ENCODE results near the gene INTS6L. TPM values are rescaled to one million over a fixed set of nuclear protein-coding genes. Genes with fewer than 3 reads are reported as not detected.

The INTS6L gene
- total RNA-seq, 4 donors from 2014 or later: 0.19 to 1.6 (median 0.93) TPM

DNA sequence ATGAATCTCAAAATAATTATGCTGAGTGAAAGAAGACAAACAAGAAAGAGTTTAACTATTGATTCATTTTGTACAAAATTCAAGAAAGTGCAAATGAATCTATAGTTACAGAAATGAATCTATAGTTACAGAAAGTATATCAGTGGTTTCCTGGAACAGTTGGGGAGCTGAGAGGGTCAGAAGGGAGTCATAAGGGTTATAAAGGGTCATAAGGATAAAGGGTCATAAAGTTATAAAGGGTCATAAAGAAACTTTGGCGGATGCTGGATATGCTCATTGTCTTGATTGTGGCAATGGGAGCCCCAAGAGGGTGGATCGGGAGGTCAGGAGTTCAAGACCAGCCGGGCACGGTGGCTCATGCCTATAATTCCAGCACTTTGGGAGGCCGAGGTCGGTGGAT is 26.0 kb upstream of the INTS6L start:
- no peak for DNase-seq
- no peak for ATAC-seq
- H3K4me3 ChIP-seq: no peak overlapping the region
- intact Hi-C loops (cut with DNase I; ENCODE audit: low total_unique reads) (no loop called here), in situ Hi-C loops (cut with MboI; ENCODE audit: low sequenced_read_pairs in 4 of 4) (loop anchor here in 1 of 4 donors (25.0 kb wide), 1 partner anchor 93 kb away; no protein-coding TSS in a partner anchor)
- no peaks in the 10 kb centered on the region for H3K4me1 ChIP-seq
- H3K9me3 ChIP-seq: no peaks in the 10 kb centered on the region
- TF ChIP-seq CTCF (IDR thresholded peaks at IDR 0.05 in 4 of 5, conservative IDR thresholded peaks at IDR 0.05 in 1 of 5) (no peak), POLR2A (IDR thresholded peaks at IDR 0.05) (no peak)
- no peak overlapping the region for H3K27ac ChIP-seq
- H3K36me3 ChIP-seq: no peaks in the 10 kb centered on the region
- no peaks in the 10 kb centered on the region for H3K27me3 ChIP-seq

DNA sequence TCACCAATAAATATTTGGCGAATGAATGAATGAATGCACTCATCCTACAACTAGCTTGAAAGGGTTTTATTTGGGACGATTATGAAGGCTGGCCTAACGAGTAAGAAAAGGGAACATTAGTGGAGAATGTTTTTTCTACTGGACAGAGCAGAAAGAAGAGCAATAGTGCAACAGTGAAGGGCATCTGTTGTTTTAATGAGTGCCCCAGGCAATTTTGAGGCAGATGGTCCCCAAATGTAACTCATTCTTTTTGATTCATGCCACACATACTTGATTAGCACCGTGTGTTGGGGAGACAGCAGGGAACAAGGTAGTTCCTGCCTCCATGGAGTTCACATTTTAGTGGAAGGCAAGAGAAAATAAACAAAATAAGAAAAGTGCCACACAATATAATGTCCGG is 22.7 kb upstream of the INTS6L start:
- Histone ChIP-seq H3K36me3 (no peaks in the 10 kb centered on the region), H3K27ac (no peak overlapping the region), H3K4me3 (no peak overlapping the region), H3K4me1 (no peaks in the 10 kb centered on the region), H3K27me3 (no peaks in the 10 kb centered on the region), H3K9me3 (no peaks in the 10 kb centered on the region)
- TF ChIP-seq CTCF (IDR thresholded peaks at IDR 0.05 in 4 of 5, conservative IDR thresholded peaks at IDR 0.05 in 1 of 5): no peak
- no peak for DNase-seq
- in situ Hi-C loops (cut with MboI; ENCODE audit: low sequenced_read_pairs in 4 of 4) (loop anchor here in 1 of 4 donors (25.0 kb wide), 1 partner anchor 90 kb away; no protein-coding TSS in a partner anchor), intact Hi-C loops (cut with DNase I; ENCODE audit: low total_unique reads) (no loop called here)
- ATAC-seq: no peak

GRCh38 chrX:135498236-135498635 is 22.2 kb upstream of the INTS6L start:
- H3K4me1 ChIP-seq: no peaks in the 10 kb centered on the region
- intact Hi-C loops (cut with DNase I; ENCODE audit: low total_unique reads): no loop called here
- no peaks in the 10 kb centered on the region for H3K36me3 ChIP-seq
- no peak for TF ChIP-seq POLR2A (IDR thresholded peaks at IDR 0.05)
- no peak overlapping the region for H3K4me3 ChIP-seq
- no peaks in the 10 kb centered on the region for H3K9me3 ChIP-seq
- in situ Hi-C loops (cut with MboI; ENCODE audit: low sequenced_read_pairs in 4 of 4): loop anchor here in 1 of 4 donors (25.0 kb wide), 1 partner anchor 89 kb away; no protein-coding TSS in a partner anchor
- no peaks in the 10 kb centered on the region for H3K27me3 ChIP-seq
- ATAC-seq: no peak
- DNase-seq: no peak
- H3K27ac ChIP-seq: no peak overlapping the region

GRCh38 chrX:135505351-135505750 is 15.1 kb upstream of the INTS6L start:
- in situ Hi-C loops (cut with MboI; ENCODE audit: low sequenced_read_pairs in 4 of 4): no loop called here
- no peak for ATAC-seq

GRCh38 chrX:135509885-135510284 is 10.6 kb upstream of the INTS6L start:
- no peaks in the 10 kb centered on the region for H3K27me3 ChIP-seq
- no peak overlapping the region for H3K27ac ChIP-seq
- no peak overlapping the region for H3K4me3 ChIP-seq
- intact Hi-C loops (cut with DNase I; ENCODE audit: low total_unique reads) (no loop called here), in situ Hi-C loops (cut with MboI; ENCODE audit: low sequenced_read_pairs in 4 of 4) (no loop called here)
- DNase-seq (no peak), ATAC-seq (no peak)
- no peaks in the 10 kb centered on the region for H3K9me3 ChIP-seq
- TF ChIP-seq CTCF (IDR thresholded peaks at IDR 0.05 in 4 of 5, conservative IDR thresholded peaks at IDR 0.05 in 1 of 5): no peak
- TF ChIP-seq POLR2A (IDR thresholded peaks at IDR 0.05): no peak
- H3K4me1 ChIP-seq: no peaks in the 10 kb centered on the region
- H3K36me3 ChIP-seq: no peaks in the 10 kb centered on the region

More at GRCh38 chrX:135505351-135505750, 15.1 kb upstream of the INTS6L start:
- no peak for TF ChIP-seq CTCF (IDR thresholded peaks at IDR 0.05 in 4 of 5, conservative IDR thresholded peaks at IDR 0.05 in 1 of 5)
- no peak for TF ChIP-seq POLR2A (IDR thresholded peaks at IDR 0.05)
- Histone ChIP-seq H3K36me3 (no peaks in the 10 kb centered on the region), H3K27ac (no peak overlapping the region), H3K4me3 (no peak overlapping the region), H3K4me1 (no peaks in the 10 kb centered on the region), H3K27me3 (no peaks in the 10 kb centered on the region), H3K9me3 (no peaks in the 10 kb centered on the region)
- intact Hi-C loops (cut with DNase I; ENCODE audit: low total_unique reads): no loop called here
- DNase-seq: no peak
